Dermis blood vessel endothelial cell (primary cell): ENCODE measurements around the gene INO80D. TPM values are rescaled to one million over a fixed set of nuclear protein-coding genes. Genes with fewer than 3 reads are reported as not detected.

Experiments
- total RNA-seq: library from RNA; depleted of rRNA; stranded (reverse); fragments of >200 nt; gene quantifications from 2 replicates; pipeline ENCODE4 v1.2.3, GENCODE V29; 2014

Gene INO80D
- total RNA-seq, 1 donor from 2014 or later: 10.4 TPM

Other genes with a start within 250 kb of the INO80D start
- gene NDUFS1, start 73.3 kb upstream of the INO80D start, total RNA-seq: 173 and 195 TPM in 2 replicates
- gene EEF1B2, start 73.7 kb upstream of the INO80D start, total RNA-seq: 389 and 535 TPM in 2 replicates
- 18.3 and 22.1 TPM in 2 replicates for gene ZDBF2, start 188.5 kb upstream of the INO80D start, total RNA-seq